PC-3 (cell line): ENCODE measurements around the gene C1QTNF12.

Experiments used
- EZH2 ChIP-seq: fragments of 300-600 bp; sonication (generic); IDR thresholded peaks from one replicate; pipeline ENCODE4 v1.6.1; 2017; ENCODE audit warnings: antibody characterized with exemption, mild to moderate bottlenecking, low read length; ENCODE audit not compliant: unreplicated experiment
- TF ChIP-seq, protein P1 (sequence below): fragments of 300-600 bp; sonication (generic); conservative IDR thresholded peaks from 2 replicates; pipeline ENCODE4 v1.5.1; 2017; ENCODE audit warnings: antibody characterized with exemption, low read depth, mild to moderate bottlenecking, low read length

DNA sequence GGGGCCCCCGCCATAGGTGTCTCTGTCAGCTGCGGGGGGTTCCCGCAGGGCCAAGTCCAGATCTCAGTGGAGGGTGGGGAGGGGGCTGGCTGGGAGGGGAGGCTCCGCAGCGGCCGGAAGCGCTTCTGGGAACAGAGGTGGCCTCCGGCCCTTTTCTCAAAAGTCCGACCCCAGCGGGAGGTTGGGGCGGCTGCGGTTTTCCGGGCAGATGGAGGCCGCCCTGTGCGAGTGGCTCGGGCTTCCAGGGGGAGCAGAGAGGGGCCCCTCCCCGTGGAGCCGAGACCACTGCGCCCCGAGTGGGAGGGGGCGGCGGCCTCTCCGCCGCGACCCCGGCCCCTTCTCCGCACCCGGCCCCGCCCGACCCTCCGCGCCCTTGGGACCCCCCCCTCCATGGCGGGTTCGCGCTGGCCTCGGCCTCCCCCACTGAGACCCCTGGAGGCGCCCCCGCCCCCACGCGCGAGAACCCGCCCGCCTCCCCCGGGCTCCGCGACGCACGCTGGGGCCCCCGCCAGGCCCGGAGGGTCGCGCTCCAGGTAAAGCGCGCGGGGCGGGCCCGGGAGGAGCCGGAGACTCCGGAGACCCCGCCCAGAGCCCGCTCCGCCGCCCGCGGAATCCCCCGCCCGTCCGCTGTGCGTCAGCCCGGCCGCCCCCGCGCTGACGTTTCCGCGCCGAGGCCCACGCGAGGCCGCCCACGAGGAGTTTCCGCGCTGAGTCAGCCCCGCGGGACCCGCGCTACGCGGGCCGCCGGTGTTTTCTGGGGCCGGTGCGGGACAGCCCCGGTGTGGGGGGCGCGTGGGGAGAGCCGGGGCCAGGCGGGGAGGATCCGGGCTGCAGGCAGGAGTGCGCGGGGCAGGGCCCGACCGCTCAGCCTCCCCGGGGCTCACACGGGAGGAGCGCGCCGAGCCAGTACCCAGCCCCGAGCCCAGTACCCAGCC is 45.4 kb downstream of the C1QTNF12 start:
- TF ChIP-seq, protein P1, sequence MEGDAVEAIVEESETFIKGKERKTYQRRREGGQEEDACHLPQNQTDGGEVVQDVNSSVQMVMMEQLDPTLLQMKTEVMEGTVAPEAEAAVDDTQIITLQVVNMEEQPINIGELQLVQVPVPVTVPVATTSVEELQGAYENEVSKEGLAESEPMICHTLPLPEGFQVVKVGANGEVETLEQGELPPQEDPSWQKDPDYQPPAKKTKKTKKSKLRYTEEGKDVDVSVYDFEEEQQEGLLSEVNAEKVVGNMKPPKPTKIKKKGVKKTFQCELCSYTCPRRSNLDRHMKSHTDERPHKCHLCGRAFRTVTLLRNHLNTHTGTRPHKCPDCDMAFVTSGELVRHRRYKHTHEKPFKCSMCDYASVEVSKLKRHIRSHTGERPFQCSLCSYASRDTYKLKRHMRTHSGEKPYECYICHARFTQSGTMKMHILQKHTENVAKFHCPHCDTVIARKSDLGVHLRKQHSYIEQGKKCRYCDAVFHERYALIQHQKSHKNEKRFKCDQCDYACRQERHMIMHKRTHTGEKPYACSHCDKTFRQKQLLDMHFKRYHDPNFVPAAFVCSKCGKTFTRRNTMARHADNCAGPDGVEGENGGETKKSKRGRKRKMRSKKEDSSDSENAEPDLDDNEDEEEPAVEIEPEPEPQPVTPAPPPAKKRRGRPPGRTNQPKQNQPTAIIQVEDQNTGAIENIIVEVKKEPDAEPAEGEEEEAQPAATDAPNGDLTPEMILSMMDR: no peak
- TF ChIP-seq EZH2: no peak
